Fibroblast of villous mesenchyme (primary cell): ENCODE results near the gene HASPIN. TPM values are rescaled to one million over a fixed set of nuclear protein-coding genes. Genes with fewer than 3 reads are reported as not detected.

ENCODE experiments used
- DNase-seq: peaks from one replicate; pipeline ENCODE4 v3.0.0-alpha.2; 2010; ENCODE audit warnings: low read depth
- H3K4me3 ChIP-seq: 2 replicates; pipeline ENCODE4 v1.5.1; 2011; ENCODE audit warnings: low read depth, mild to moderate bottlenecking, low read length
- CTCF ChIP-seq: IDR thresholded peaks from 2 replicates; pipeline ENCODE4 v1.5.1; 2012; ENCODE audit warnings: low read depth, mild to moderate bottlenecking, low read length; ENCODE audit not compliant: insufficient read depth
- total RNA-seq: library from RNA; depleted of rRNA; stranded (reverse); fragments of >200 nt; gene quantifications from 2 replicates; pipeline ENCODE4 v1.2.3, GENCODE V29; 2012

The HASPIN gene
- total RNA-seq, 1 donor = 6.9 TPM

GRCh38 chr17:3765981-3766380 lies 42.3 kb downstream of the HASPIN start:
- no peak for TF ChIP-seq CTCF
- H3K4me3 ChIP-seq = no peak overlapping the region
- DNase-seq = no peak

GRCh38 chr17:3766779-3767178 lies 43.1 kb downstream of the HASPIN start:
- no peak for TF ChIP-seq CTCF
- DNase-seq = no peak

GRCh38 chr17:3768341-3768740 lies 44.6 kb downstream of the HASPIN start:
- no peak overlapping the region for H3K4me3 ChIP-seq
- TF ChIP-seq CTCF = no peak
- DNase-seq = no peak

More at GRCh38 chr17:3766779-3767178, 43.1 kb downstream of the HASPIN start:
- H3K4me3 ChIP-seq = no peak overlapping the region

- TF ChIP-seq CTCF = no peak
These were observed 45.1 kb downstream of the HASPIN start for GRCh38 chr17:3768769-3769168.

GRCh38 chr17:3770466-3770865 lies 46.8 kb downstream of the HASPIN start:
- H3K4me3 ChIP-seq = no peak overlapping the region
- no peak for TF ChIP-seq CTCF
- DNase-seq = no peak

More at GRCh38 chr17:3768769-3769168, 45.1 kb downstream of the HASPIN start:
- DNase-seq = no peak
- no peak overlapping the region for H3K4me3 ChIP-seq

GRCh38 chr17:3771140-3771539 lies 47.4 kb downstream of the HASPIN start:
- H3K4me3 ChIP-seq = no peak overlapping the region
- no peak for DNase-seq
- TF ChIP-seq CTCF = no peak

- TF ChIP-seq CTCF = peak; percentile 3
- DNase-seq = no peak
- H3K4me3 ChIP-seq = no peak overlapping the region
These were observed 49.1 kb downstream of the HASPIN start for GRCh38 chr17:3772764-3773163.
